ENCODE measurements around the gene ITM2C. TPM values are rescaled to one million over a fixed set of nuclear protein-coding genes. Genes with fewer than 3 reads are reported as not detected.

Gene ITM2C
- 10 to 100 TPM; 42.7 to 43.1 TPM for total RNA-seq
- long read RNA-seq, transcript ITM2C-202 (6 exons, 2,078 nt), result major isoform, 105 of 138 reads
- long read RNA-seq, transcript ITM2C-203 (5 exons, 1,889 nt), result minor isoform, 12 of 138 reads
- long read RNA-seq, partial matches to known transcripts, result 17 of 138 reads
- long read RNA-seq, other reads (novel, unspliced or antisense), result 3 of 138 reads

- intact Hi-C loops (cut with DNase I), result no loop called here
Measured at GRCh38 chr2:230864605-230865306, at the start of gene ITM2C. ITM2C (plus strand) TSS chr2:230864942; CDS start chr2:230865026, 84 bp downstream.

GRCh38 chr2:230815088-230815487 is 49.7 kb upstream of the ITM2C start:
- intact Hi-C loops (cut with DNase I), result no loop called here
- DNase-seq (no peak), ATAC-seq (no peak)

More at GRCh38 chr2:230864605-230865306, at the start of gene ITM2C:
- peak; percentile 87 to 88 for ATAC-seq
- DNase-seq, result peak; percentile 69

GRCh38 chr2:230816735-230817134 is 48.0 kb upstream of the ITM2C start:
- DNase-seq, result no peak
- peak; percentile 41 to 62 for ATAC-seq

GRCh38 chr2:230819433-230819832 is 45.3 kb upstream of the ITM2C start:
- DNase-seq, result no peak
- intact Hi-C loops (cut with DNase I), result no loop called here
- ATAC-seq, result no peak

More at GRCh38 chr2:230816735-230817134, 48.0 kb upstream of the ITM2C start:
- intact Hi-C loops (cut with DNase I), result no loop called here

- no peak for DNase-seq
- peak in 1 of 2 donors; percentile 12 for ATAC-seq
- intact Hi-C loops (cut with DNase I), result loop anchor here in 1 of 2 donors (5.0 kb wide), 1 partner anchor 231 kb away; no protein-coding TSS in a partner anchor
Measured at GRCh38 chr2:230821261-230821990, 43.3 kb upstream of the ITM2C start.

- intact Hi-C loops (cut with DNase I), result loop anchor here in 1 of 2 donors (5.0 kb wide), 1 partner anchor 230 kb away; no protein-coding TSS in a partner anchor
- DNase-seq (no peak), ATAC-seq (peak in 1 of 2 donors; percentile 9)
Measured at GRCh38 chr2:230821991-230822520, 42.7 kb upstream of the ITM2C start.

GRCh38 chr2:230823264-230823964 is 41.3 kb upstream of the ITM2C start:
- intact Hi-C loops (cut with DNase I), result loop anchor here in 1 of 2 donors (5.0 kb wide), 1 partner anchor 229 kb away; no protein-coding TSS in a partner anchor
- ATAC-seq, result no peak
- DNase-seq, result no peak

- ATAC-seq, result peak; percentile 70 to 80
- intact Hi-C loops (cut with DNase I), result loop anchor here in 1 of 2 donors (1.0 to 5.0 kb wide), 2 partner anchors 163 to 228 kb away; no protein-coding TSS in a partner anchor
- peak; percentile 36 for DNase-seq
Measured at GRCh38 chr2:230824406-230824978, 40.2 kb upstream of the ITM2C start.

- intact Hi-C loops (cut with DNase I), result loop anchor here in 1 of 2 donors (5.0 kb wide), 1 partner anchor 162 kb away; no protein-coding TSS in a partner anchor
- DNase-seq (no peak), ATAC-seq (no peak)
Measured at GRCh38 chr2:230825354-230825753, 39.4 kb upstream of the ITM2C start.

GRCh38 chr2:230827774-230828271 is 36.9 kb upstream of the ITM2C start:
- intact Hi-C loops (cut with DNase I), result loop anchor here in 1 of 2 donors (5.0 kb wide), 1 partner anchor 159 kb away; no protein-coding TSS in a partner anchor
- ATAC-seq (no peak), DNase-seq (no peak)

- intact Hi-C loops (cut with DNase I), result loop anchor here in 1 of 2 donors (5.0 kb wide), 1 partner anchor 159 kb away; no protein-coding TSS in a partner anchor
- ATAC-seq, result peak; percentile 45 to 59
- DNase-seq, result peak; percentile 36
Measured at GRCh38 chr2:230828272-230828961, 36.3 kb upstream of the ITM2C start.

GRCh38 chr2:230829293-230829692 is 35.4 kb upstream of the ITM2C start:
- intact Hi-C loops (cut with DNase I), result loop anchor here in 1 of 2 donors (5.0 kb wide), 1 partner anchor 158 kb away; no protein-coding TSS in a partner anchor
- DNase-seq (no peak), ATAC-seq (no peak)

GRCh38 chr2:230829959-230830358 is 34.8 kb upstream of the ITM2C start:
- DNase-seq (no peak), ATAC-seq (no peak)
- intact Hi-C loops (cut with DNase I), result loop anchor here in 1 of 2 donors (5.0 kb wide), 1 partner anchor 157 kb away; no protein-coding TSS in a partner anchor

- ATAC-seq (no peak), DNase-seq (no peak)
- intact Hi-C loops (cut with DNase I), result no loop called here
Measured at GRCh38 chr2:230830428-230830827, 34.3 kb upstream of the ITM2C start.

GRCh38 chr2:230840301-230840700 is 24.4 kb upstream of the ITM2C start:
- ATAC-seq, result no peak
- intact Hi-C loops (cut with DNase I), result no loop called here
- no peak for DNase-seq

- no peak for DNase-seq
- ATAC-seq, result no peak
- intact Hi-C loops (cut with DNase I), result no loop called here
Measured at GRCh38 chr2:230842473-230842872, 22.3 kb upstream of the ITM2C start.

- intact Hi-C loops (cut with DNase I), result no loop called here
- DNase-seq, result no peak
Measured at GRCh38 chr2:230843132-230843531, 21.6 kb upstream of the ITM2C start.

More at GRCh38 chr2:230843132-230843531, 21.6 kb upstream of the ITM2C start:
- ATAC-seq, result no peak
